GM19438 (cell line): ENCODE data around the gene SYNGR1.
"Not testable (repeated sequence)": the region's sequence is repeated elsewhere in the genome, so short reads cannot be mapped to it uniquely, and the experiment has no call there.

Experiments
- ATAC-seq: cut with Tn5 transposase; IDR thresholded peaks from one replicate; pipeline ENCODE4 v1.9.1; 2021; ENCODE audit warnings: low read depth; ENCODE audit not compliant: unreplicated experiment

Gene SYNGR1

GRCh38 chr22:39401301-39401631 is 51.5 kb downstream of the SYNGR1 start:
- ATAC-seq, result no peak

DNA sequence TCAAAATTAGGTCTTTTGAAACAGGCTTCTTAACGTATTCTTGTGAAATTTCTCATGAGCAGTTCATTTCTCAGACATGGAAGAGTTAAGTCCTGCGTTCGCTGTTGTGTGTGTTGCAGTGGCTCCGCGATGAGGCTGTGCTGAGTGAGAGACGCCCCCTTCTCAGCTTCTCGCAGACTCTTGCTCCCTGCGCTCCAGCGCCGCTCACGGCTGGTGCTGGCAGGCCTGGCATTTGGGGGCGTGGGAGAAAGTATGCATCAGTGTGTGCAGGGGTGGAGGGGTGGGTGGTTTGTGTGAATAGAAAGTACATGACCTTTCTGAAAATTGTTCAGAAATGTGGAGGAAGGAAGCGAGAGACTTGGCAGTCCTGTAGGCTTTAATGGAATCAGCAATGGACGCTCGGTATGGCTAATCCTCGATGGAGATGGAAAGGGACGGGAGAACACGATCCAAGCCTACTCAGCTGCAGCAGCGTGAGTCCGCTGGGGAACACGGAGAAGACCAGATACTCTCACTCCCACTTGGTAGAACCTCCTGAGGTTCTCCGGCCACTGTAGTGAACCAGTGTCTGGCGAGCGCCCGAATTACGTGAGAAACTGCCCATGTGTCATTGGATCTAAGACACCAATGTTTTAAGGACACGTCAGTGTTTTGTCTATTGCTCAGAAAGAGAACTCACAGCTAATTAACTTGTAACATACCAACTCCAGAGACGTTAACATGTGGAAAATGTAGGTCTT is 55.7 kb downstream of the SYNGR1 start:
- no peak for ATAC-seq

DNA sequence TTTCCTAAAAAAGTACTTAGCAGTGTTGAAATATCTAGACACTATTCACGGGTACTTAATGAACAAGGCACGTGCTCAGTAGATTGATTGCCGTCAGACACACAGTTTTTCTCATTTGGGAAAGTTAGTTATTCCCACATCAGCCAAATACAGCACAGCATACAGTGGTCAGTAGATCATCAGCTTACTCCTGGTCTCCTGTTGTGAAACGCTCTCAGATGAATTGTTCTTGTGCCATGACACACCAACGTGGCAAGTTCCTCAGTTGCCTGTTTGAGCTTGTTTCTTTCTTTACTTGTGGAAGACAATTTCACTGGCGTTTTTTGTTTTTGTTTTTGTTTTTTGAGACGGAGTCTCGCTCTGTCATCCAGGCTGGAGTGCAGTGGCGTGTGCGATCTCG is 58.4 kb downstream of the SYNGR1 start:
- no peak for ATAC-seq

- no peak for ATAC-seq
These were observed 59.0 kb downstream of the SYNGR1 start for GRCh38 chr22:39408807-39409206.

- no peak for ATAC-seq
These were observed 59.8 kb downstream of the SYNGR1 start for GRCh38 chr22:39409516-39410029.

DNA sequence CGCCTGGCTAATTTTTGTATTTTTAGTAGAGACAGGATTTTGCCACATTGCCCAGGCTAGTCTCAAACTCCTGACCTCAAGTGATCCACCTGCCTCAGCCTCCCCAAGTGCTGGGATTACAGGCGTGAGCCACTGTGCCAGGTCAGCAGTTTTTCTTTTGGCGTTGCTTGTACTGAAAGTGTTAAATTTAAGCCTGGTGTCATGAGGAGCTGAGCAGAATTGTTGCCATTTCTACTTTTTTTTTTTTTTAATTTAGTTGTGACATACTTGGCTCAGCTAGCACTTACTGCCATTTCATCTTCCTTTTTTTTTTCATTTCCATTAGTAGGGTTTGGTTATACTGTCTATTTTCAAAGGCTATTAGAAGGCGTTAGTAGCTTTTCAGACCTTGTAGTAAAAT is 60.5 kb downstream of the SYNGR1 start:
- ATAC-seq, result no peak

DNA sequence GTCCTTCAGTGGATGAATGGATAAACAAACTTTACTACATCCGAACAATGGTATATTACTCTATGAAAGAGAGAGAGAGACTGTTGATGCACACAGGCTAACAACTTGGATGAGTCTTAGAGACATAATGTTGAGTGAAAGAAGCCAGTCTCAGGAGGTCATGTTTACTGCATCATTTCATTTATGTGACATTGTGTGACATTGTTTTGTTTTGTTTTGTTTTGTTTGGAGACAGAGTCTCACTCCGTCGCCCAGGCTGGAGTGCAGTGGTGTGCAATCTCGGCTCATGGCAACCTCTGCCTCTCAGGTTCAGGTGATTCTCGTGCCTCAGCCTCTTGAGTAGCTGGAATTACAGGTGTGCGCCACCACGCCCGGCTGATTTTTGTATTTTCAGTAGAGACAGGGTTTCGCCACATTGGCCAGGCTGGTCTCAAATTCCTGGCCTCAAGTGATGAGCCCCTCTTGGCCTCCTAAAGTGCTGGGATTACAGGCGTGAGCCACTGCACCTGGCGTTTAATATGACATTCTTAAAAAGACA is 62.1 kb downstream of the SYNGR1 start:
- ATAC-seq, result not testable (repeated sequence)

GRCh38 chr22:39413204-39413603 is 63.4 kb downstream of the SYNGR1 start:
- not testable (repeated sequence) for ATAC-seq

GRCh38 chr22:39414377-39414776 is 64.6 kb downstream of the SYNGR1 start:
- no peak for ATAC-seq

DNA sequence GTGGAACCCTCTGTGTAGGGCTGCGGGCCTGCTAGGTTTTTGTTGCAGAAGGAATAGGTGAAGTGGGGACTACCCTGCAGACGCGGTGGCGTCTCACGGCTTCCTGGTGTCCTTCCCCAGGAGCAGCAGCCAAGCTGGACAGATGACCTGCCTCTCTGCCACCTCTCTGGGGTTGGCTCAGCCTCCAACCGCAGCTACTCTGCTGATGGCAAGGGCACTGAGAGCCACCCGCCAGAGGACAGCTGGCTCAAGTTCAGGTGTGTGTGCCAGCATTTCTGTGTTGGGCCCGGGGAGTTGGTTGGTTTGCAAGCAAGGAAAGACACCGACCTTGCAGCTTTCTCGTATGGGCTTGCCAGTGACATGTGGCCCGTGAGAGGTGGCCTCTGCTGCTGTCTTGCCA is 65.1 kb downstream of the SYNGR1 start:
- ATAC-seq, result no peak

- ATAC-seq, result no peak
These were observed 65.7 kb downstream of the SYNGR1 start for GRCh38 chr22:39415506-39415905.

- no peak for ATAC-seq
These were observed 66.5 kb downstream of the SYNGR1 start for GRCh38 chr22:39416319-39416718.

DNA sequence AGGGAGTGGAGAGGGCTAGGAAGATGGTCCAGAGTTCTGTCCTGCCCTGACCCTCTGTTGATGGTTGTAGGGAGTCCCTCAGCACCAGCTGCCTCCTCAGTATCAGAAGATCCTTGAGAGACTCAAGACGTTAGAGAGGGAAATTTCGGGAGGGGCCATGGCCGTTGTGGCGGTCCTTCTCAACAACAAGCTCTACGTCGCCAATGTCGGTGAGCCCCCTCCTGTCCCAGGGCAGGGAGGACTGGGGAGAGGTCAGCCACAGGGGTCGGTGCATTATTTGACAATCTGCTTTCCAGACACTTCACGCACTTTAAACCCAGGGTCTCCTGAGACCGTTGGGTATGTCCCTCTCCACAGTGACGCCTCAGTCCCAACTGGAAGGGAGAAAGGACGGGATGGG is 67.8 kb downstream of the SYNGR1 start:
- ATAC-seq, result no peak

- ATAC-seq, result no peak
These were observed 68.9 kb downstream of the SYNGR1 start for GRCh38 chr22:39418696-39419095.

DNA sequence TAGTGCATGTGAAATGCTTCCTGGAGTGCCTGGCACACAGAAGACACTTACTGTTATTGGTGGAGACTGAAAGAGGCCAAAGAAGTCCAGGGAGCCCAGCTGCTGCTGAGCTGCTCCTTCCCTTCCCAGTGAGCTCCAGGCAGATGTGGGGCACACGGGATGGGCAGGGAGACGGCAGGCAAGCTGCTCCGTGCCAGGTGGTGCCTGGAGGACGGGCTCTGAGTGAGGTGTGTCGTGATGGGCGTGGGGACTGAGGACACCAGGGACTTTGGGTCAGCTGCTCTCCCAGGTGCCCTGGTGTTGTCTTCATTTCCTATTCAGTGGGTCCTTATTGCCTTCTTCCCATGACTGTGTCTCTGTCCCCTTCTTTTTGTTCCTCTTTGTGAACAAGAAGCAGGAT is 69.3 kb downstream of the SYNGR1 start:
- ATAC-seq, result no peak

DNA sequence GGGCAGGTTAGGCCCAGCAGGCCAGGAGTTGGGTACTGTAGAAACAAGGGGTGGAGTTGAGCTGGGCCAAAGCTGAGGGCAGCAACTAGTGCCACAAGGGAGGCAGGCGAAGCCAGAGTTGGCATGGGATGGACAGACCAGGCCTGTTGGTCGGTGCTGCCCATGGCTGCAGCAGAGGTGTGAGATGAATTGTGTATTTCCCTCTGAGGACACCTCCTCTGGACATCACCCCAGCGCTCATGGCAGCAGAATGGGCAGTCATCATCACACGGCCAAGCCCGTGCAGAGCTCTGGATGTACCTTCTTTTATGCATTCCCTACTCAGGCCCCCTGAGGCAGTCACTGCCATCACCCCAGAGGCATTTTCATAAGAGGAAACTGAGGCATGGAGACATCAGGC is 70.1 kb downstream of the SYNGR1 start:
- no peak for ATAC-seq

DNA sequence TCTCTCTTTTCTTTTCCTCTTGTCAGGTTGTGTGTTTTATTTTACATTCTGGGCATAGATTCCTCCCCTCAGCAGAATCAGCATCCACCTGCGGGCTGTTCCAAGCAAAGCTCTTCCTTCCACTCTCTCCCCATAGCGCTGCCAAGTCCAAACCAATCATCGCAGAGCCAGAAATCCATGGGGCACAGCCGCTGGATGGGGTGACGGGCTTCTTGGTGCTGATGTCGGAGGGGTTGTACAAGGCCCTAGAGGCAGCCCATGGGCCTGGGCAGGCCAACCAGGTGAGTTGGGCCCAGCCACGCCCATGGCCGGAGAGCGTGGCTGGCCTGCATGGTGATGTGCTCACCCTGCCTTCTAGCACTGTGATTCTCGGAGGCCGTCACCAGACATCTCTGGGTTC is 71.9 kb downstream of the SYNGR1 start:
- ATAC-seq, result no peak

DNA sequence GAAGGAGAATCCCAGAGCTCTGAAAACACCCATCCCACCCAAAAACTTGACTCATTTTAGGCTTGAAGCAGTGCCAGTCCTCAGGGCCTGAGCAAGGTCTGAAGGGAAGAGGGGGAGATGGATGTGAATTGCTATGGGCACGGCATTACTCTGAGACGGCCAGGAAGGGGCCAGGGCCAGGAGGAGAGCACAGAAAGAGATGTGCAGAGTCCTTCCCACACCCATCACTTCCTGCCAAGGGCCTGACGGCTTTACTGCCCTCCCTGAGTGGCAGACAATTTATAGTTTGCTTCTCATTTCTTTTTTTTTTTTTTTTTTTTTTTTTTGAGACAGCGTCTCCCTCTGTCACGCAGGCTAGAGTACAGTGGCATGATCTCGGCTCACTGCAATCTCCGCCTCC is 72.3 kb downstream of the SYNGR1 start:
- no peak for ATAC-seq

DNA sequence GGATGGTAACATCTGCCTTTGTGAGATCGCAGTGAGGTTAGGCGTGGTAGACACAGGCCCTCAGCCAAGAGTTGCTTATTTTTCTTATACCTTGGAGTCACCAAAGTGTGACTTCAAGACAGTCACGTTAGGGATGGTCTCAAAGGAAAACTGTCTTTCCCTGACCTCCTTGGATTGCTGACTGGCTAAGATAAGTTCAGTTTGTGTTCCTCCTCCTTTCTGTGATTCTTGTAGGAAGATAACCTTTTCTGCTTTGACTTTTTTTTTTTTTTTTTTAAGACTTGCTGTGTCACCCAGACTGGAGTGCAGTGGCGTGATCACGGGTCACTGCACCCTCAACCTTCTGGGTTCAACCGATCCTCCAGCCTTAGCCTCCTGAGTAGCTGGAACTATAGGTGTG is 72.9 kb downstream of the SYNGR1 start:
- ATAC-seq, result no peak

DNA sequence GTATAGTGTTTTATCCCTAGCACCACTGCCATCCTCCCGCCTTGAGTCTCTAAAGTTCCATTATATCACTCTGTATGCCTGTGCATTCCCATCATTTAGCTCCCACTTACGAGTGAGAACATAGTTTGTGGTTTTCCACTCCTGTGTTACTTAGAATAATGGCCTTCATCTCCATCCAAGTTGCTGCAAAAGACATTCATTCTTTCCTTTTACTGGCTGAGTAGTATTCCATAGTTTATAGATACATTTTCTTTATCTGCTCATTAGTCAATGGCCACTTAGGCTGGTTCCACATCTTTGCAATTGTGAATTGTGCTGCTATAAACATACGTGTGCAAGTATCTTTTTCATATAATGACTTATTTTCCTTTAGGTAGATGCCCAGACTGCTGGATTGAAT is 74.2 kb downstream of the SYNGR1 start:
- no peak for ATAC-seq

GRCh38 chr22:39426380-39427043 is 76.7 kb downstream of the SYNGR1 start:
- no peak for ATAC-seq
